ENCODE data around the gene MTCH2.
A peak's percentile ranks its signal among the peaks of the same experiment; 100 is the strongest.
"Not testable (repeated sequence)": the region's sequence is repeated elsewhere in the genome, so short reads cannot be mapped to it uniquely, and the experiment has no call there.

The MTCH2 gene

GRCh38 chr11:47645500-47645899, 3.1 kb upstream of the MTCH2 start:
- Histone ChIP-seq H3K9me3 (ENCODE audit: insufficient read depth, low read depth, low read length) (no peaks in the 10 kb centered on the region), H3K4me3 (ENCODE audit: low read length, poor library complexity, severe bottlenecking) (no peak overlapping the region)

GRCh38 chr11:47641600-47642098, 710 bp downstream of the MTCH2 start:
- H3K4me2 ChIP-seq (ENCODE audit: low read depth, low read length, poor library complexity, severe bottlenecking): peak overlapping the region; percentile 97
- no peaks in the 10 kb centered on the region for H3K9me3 ChIP-seq (ENCODE audit: insufficient read depth, low read depth, low read length)
- peaks cover 38% of the 10 kb centered on the region for H3K79me2 ChIP-seq (ENCODE audit: insufficient read depth, low read length)
- H3K4me1 ChIP-seq (ENCODE audit: insufficient read depth, low read length, poor library complexity, severe bottlenecking): peaks cover 23% of the 10 kb centered on the region
- peak overlapping the region; percentile 90 for H3K9ac ChIP-seq (ENCODE audit: low read depth, low read length, poor library complexity, severe bottlenecking)
- H3K36me3 ChIP-seq (ENCODE audit: insufficient read depth, low read length): peaks cover 8% of the 10 kb centered on the region; the same call in 1 of the 2 replicates
- TF ChIP-seq CTCF (conservative IDR thresholded peaks at IDR 0.05; ENCODE audit: low read length) (no peak), EZH2phosphoT487 (IDR thresholded peaks at IDR 0.05; ENCODE audit: borderline replicate concordance) (no peak)
- H3F3A ChIP-seq (ENCODE audit: low read depth): no peaks in the 10 kb centered on the region
- H2AFZ ChIP-seq (ENCODE audit: low read length): peak overlapping the region; percentile 70
- H3K27me3 ChIP-seq (ENCODE audit: insufficient read depth, low read length, poor library complexity, severe bottlenecking): no peaks in the 10 kb centered on the region
- H3K9me2 ChIP-seq (replicated peaks; ENCODE audit: low read depth, low read length): no peaks in the 10 kb centered on the region
- peaks cover 10% of the 10 kb centered on the region for H4K20me1 ChIP-seq (ENCODE audit: insufficient read depth, low read length, poor library complexity, severe bottlenecking)
- H3K4me3 ChIP-seq (ENCODE audit: low read length, poor library complexity, severe bottlenecking): peak overlapping the region; percentile 89

More at GRCh38 chr11:47645500-47645899, 3.1 kb upstream of the MTCH2 start:
- H3K9me2 ChIP-seq (replicated peaks; ENCODE audit: low read depth, low read length): no peaks in the 10 kb centered on the region
- no peak for TF ChIP-seq EZH2phosphoT487 (IDR thresholded peaks at IDR 0.05; ENCODE audit: borderline replicate concordance)
- TF ChIP-seq CTCF (conservative IDR thresholded peaks at IDR 0.05; ENCODE audit: low read length): no peak
- no peak overlapping the region for H3K9ac ChIP-seq (ENCODE audit: low read depth, low read length, poor library complexity, severe bottlenecking)
- no peak overlapping the region for H3K4me2 ChIP-seq (ENCODE audit: low read depth, low read length, poor library complexity, severe bottlenecking)
- no peak overlapping the region for H2AFZ ChIP-seq (ENCODE audit: low read length)
- H4K20me1 ChIP-seq (ENCODE audit: insufficient read depth, low read length, poor library complexity, severe bottlenecking): peaks cover 10% of the 10 kb centered on the region
- H3K4me1 ChIP-seq (ENCODE audit: insufficient read depth, low read length, poor library complexity, severe bottlenecking): peaks cover 21% of the 10 kb centered on the region
- H3F3A ChIP-seq (ENCODE audit: low read depth): no peaks in the 10 kb centered on the region
- H3K27me3 ChIP-seq (ENCODE audit: insufficient read depth, low read length, poor library complexity, severe bottlenecking): no peaks in the 10 kb centered on the region
- no peaks in the 10 kb centered on the region for H3K36me3 ChIP-seq (ENCODE audit: insufficient read depth, low read length)
- peaks cover 18% of the 10 kb centered on the region for H3K79me2 ChIP-seq (ENCODE audit: insufficient read depth, low read length)

GRCh38 chr11:47640506-47640905, 1.9 kb downstream of the MTCH2 start:
- H3F3A ChIP-seq (ENCODE audit: low read depth); H3K9me2 ChIP-seq (replicated peaks; ENCODE audit: low read depth, low read length); H3K27me3 ChIP-seq (ENCODE audit: insufficient read depth, low read length, poor library complexity, severe bottlenecking); H3K9me3 ChIP-seq (ENCODE audit: insufficient read depth, low read depth, low read length); H2AFZ ChIP-seq (ENCODE audit: low read length): not testable (repeated sequence)
- Histone ChIP-seq H4K20me1 (ENCODE audit: insufficient read depth, low read length, poor library complexity, severe bottlenecking) (peaks cover 10% of the 10 kb centered on the region), H3K4me2 (ENCODE audit: low read depth, low read length, poor library complexity, severe bottlenecking) (peak overlapping the region; percentile 97), H3K4me1 (ENCODE audit: insufficient read depth, low read length, poor library complexity, severe bottlenecking) (peaks cover 23% of the 10 kb centered on the region), H3K4me3 (ENCODE audit: low read length, poor library complexity, severe bottlenecking) (peak overlapping the region; percentile 89), H3K9ac (ENCODE audit: low read depth, low read length, poor library complexity, severe bottlenecking) (peak overlapping the region; percentile 90), H3K36me3 (ENCODE audit: insufficient read depth, low read length) (peaks cover 12% of the 10 kb centered on the region; the same call in 1 of the 2 replicates), H3K79me2 (ENCODE audit: insufficient read depth, low read length) (peaks cover 38% of the 10 kb centered on the region)

GRCh38 chr11:47636331-47636730, 6.0 kb downstream of the MTCH2 start:
- not testable (repeated sequence) for H3K4me3 ChIP-seq (ENCODE audit: low read length, poor library complexity, severe bottlenecking); H2AFZ ChIP-seq (ENCODE audit: low read length); H3F3A ChIP-seq (ENCODE audit: low read depth); H3K9me3 ChIP-seq (ENCODE audit: insufficient read depth, low read depth, low read length); H3K9me2 ChIP-seq (replicated peaks; ENCODE audit: low read depth, low read length); H3K27me3 ChIP-seq (ENCODE audit: insufficient read depth, low read length, poor library complexity, severe bottlenecking); H4K20me1 ChIP-seq (ENCODE audit: insufficient read depth, low read length, poor library complexity, severe bottlenecking); H3K9ac ChIP-seq (ENCODE audit: low read depth, low read length, poor library complexity, severe bottlenecking); H3K4me2 ChIP-seq (ENCODE audit: low read depth, low read length, poor library complexity, severe bottlenecking)
- Histone ChIP-seq H3K4me1 (ENCODE audit: insufficient read depth, low read length, poor library complexity, severe bottlenecking) (peaks cover 10% of the 10 kb centered on the region), H3K36me3 (ENCODE audit: insufficient read depth, low read length) (peaks cover 37% of the 10 kb centered on the region; the same call in 1 of the 2 replicates), H3K79me2 (ENCODE audit: insufficient read depth, low read length) (peaks cover 29% of the 10 kb centered on the region)

Data from Loucy (cell line).